ENCODE data around the gene TMSB4X. TPM values are rescaled to one million over a fixed set of nuclear protein-coding genes. Genes with fewer than 3 reads are reported as not detected.
A peak's percentile ranks its signal among the peaks of the same experiment; 100 is the strongest.

The TMSB4X gene
- total and polyA plus RNA-seq, 2 of the 13 experiments (the other 11 are each of a cell fraction or from before 2014, with no cell fraction given), result 10.5 to 29.6 TPM

DNA sequence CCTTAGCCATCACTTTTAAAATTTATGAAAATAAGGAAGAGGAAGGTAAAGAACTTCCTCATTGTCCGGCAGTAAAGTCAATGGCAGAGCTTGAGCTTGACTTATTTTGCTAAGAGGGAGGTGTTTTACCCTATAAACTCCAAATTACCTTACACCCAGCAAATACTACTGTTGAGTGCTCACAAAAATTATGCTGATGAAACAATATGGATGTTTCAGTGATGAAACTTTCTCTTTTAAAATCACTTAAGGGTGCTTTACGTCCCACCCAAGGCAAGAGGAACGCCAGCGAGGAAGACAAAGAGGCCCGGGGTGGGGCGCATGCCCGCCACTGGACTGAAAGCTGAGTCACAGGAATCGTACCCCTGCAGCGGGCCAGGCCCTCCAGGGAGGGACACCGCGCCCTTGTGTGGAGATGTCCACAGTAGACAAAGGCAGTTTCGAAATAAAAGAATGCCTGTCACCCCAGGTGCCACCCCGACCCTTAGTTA, 560 bp upstream of the TMSB4X start:
- no peaks in the 10 kb centered on the region for H3K4me1 ChIP-seq (ENCODE audit: insufficient read depth, low read length)
- no peak for FAIRE-seq
- no peak overlapping the region for H3K4me2 ChIP-seq (ENCODE audit: low read depth, low read length)
- ATAC-seq, result no peak
- no TSS peak for BruUV-seq (replicated peaks)
- no peak for DNase-seq (ENCODE audit: low spot score)
- no peak overlapping the region for H3K27ac ChIP-seq (ENCODE audit: extremely low read length, insufficient read depth, low read length)
- H3K4me3 ChIP-seq (replicated peaks in 1 of 3; ENCODE audit: insufficient read depth in 1 of 3, low read depth in 2 of 3, low read length in 3 of 3), result no peak overlapping the region
- ChIA-PET POLR2A (no interaction called here), CTCF (ENCODE audit: low intra/inter-chr PET ratio, low total read pairs) (no interaction called here)
- no peaks in the 10 kb centered on the region for H3K36me3 ChIP-seq (replicated peaks in 1 of 2; ENCODE audit: control insufficient read depth in 1 of 2, insufficient read depth in 2 of 2, low read length in 2 of 2)
- intact Hi-C loops (cut with micrococcal nuclease; ENCODE audit: unreplicated experiment), result no loop called here
- in situ Hi-C loops (cut with HindIII; ENCODE audit: extremely low pct_ligation_motif_present, low pct_unique_long_range_greater_than_20kb), result no loop called here
- WGBS (ENCODE audit: low lambda C conversion rate), result 82% methylated on average over 10 of the region's 13 CpGs
- H3K9me3 ChIP-seq (ENCODE audit: low read length), result no peaks in the 10 kb centered on the region
- no peaks in the 10 kb centered on the region for H3K79me2 ChIP-seq (ENCODE audit: insufficient read depth, low read length)
- 0 out of 4 replicates have a peak, but pooled peaks of 1 of the 2 experiments have one; percentile 11 for TF ChIP-seq MAFK (conservative IDR thresholded peaks at IDR 0.05 in 1 of 2, IDR thresholded peaks at IDR 0.05 in 1 of 2; ENCODE audit: low read length in 2 of 2)
- TF ChIP-seq, protein P1, sequence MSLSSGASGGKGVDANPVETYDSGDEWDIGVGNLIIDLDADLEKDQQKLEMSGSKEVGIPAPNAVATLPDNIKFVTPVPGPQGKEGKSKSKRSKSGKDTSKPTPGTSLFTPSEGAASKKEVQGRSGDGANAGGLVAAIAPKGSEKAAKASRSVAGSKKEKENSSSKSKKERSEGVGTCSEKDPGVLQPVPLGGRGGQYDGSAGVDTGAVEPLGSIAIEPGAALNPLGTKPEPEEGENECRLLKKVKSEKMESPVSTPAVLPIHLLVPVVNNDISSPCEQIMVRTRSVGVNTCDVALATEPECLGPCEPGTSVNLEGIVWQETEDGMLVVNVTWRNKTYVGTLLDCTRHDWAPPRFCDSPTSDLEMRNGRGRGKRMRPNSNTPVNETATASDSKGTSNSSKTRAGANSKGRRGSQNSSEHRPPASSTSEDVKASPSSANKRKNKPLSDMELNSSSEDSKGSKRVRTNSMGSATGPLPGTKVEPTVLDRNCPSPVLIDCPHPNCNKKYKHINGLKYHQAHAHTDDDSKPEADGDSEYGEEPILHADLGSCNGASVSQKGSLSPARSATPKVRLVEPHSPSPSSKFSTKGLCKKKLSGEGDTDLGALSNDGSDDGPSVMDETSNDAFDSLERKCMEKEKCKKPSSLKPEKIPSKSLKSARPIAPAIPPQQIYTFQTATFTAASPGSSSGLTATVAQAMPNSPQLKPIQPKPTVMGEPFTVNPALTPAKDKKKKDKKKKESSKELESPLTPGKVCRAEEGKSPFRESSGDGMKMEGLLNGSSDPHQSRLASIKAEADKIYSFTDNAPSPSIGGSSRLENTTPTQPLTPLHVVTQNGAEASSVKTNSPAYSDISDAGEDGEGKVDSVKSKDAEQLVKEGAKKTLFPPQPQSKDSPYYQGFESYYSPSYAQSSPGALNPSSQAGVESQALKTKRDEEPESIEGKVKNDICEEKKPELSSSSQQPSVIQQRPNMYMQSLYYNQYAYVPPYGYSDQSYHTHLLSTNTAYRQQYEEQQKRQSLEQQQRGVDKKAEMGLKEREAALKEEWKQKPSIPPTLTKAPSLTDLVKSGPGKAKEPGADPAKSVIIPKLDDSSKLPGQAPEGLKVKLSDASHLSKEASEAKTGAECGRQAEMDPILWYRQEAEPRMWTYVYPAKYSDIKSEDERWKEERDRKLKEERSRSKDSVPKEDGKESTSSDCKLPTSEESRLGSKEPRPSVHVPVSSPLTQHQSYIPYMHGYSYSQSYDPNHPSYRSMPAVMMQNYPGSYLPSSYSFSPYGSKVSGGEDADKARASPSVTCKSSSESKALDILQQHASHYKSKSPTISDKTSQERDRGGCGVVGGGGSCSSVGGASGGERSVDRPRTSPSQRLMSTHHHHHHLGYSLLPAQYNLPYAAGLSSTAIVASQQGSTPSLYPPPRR (CRISPR knock-in tag; IDR thresholded peaks at IDR 0.05; ENCODE audit: borderline replicate concordance), result no peak
- H2AFZ ChIP-seq (ENCODE audit: low read length), result no peak overlapping the region
- no peak overlapping the region for H3K9ac ChIP-seq (ENCODE audit: insufficient read depth, low read depth, low read length)
- H3K27me3 ChIP-seq (ENCODE audit: control insufficient read depth in 1 of 2, insufficient read depth in 2 of 2, low read length in 2 of 2), result peaks cover 0 to 11% of the 10 kb centered on the region in 2 experiments; a peak in 4 of 5 replicates
- H4K20me1 ChIP-seq (ENCODE audit: insufficient read depth, low read length), result no peaks in the 10 kb centered on the region

GRCh38 chrX:12975670-12975965, 708 bp downstream of the TMSB4X start:
- Histone ChIP-seq H3K4me2 (ENCODE audit: low read depth, low read length) (peak overlapping the region; percentile 51), H3K27me3 (ENCODE audit: control insufficient read depth in 1 of 2, insufficient read depth in 2 of 2, low read length in 2 of 2) (peaks cover 0 to 11% of the 10 kb centered on the region in 2 experiments; a peak in 4 of 5 replicates), H3K9ac (ENCODE audit: insufficient read depth, low read depth, low read length) (no peak overlapping the region), H3K4me1 (ENCODE audit: insufficient read depth, low read length) (no peaks in the 10 kb centered on the region), H2AFZ (ENCODE audit: low read length) (no peak overlapping the region), H3K9me3 (ENCODE audit: low read length) (no peaks in the 10 kb centered on the region), H3K4me3 (replicated peaks in 1 of 3; ENCODE audit: insufficient read depth in 1 of 3, low read depth in 2 of 3, low read length in 3 of 3) (peak overlapping the region; percentile 26 to 54 (median 49); a peak in 4 of 6 replicates), H3K36me3 (replicated peaks in 1 of 2; ENCODE audit: control insufficient read depth in 1 of 2, insufficient read depth in 2 of 2, low read length in 2 of 2) (no peaks in the 10 kb centered on the region), H4K20me1 (ENCODE audit: insufficient read depth, low read length) (no peaks in the 10 kb centered on the region), H3K79me2 (ENCODE audit: insufficient read depth, low read length) (no peaks in the 10 kb centered on the region), H3K27ac (ENCODE audit: extremely low read length, insufficient read depth, low read length) (no peak overlapping the region)
- intact Hi-C loops (cut with micrococcal nuclease; ENCODE audit: unreplicated experiment), result no loop called here
- 0% methylated on average over 1 of the region's 26 CpGs for WGBS (ENCODE audit: low lambda C conversion rate)
- DNase-seq (ENCODE audit: low spot score) (no peak), FAIRE-seq (no peak), ATAC-seq (no peak)
- ChIA-PET CTCF (ENCODE audit: low intra/inter-chr PET ratio, low total read pairs) (no interaction called here), POLR2A (no interaction called here)
- no TSS peak for BruUV-seq (replicated peaks)
- in situ Hi-C loops (cut with HindIII; ENCODE audit: extremely low pct_ligation_motif_present, low pct_unique_long_range_greater_than_20kb), result no loop called here
- no peak for TF ChIP-seq KDM3A (CRISPR knock-in tag; IDR thresholded peaks at IDR 0.05; ENCODE audit: low read depth)
- TF ChIP-seq, protein P2, sequence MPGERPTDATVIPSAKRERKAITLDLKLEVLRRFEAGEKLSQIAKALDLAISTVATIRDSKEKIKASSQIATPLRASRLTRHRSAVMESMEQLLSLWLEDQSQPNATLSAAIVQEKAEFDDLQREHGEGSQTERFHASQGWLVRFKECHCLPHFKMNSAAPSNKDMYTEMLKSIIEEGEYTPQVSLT (CRISPR knock-in tag; IDR thresholded peaks at IDR 0.05; ENCODE audit: borderline replicate concordance, low read depth), result no peak
- no peak for TF ChIP-seq STAG1 (CRISPR knock-in tag; IDR thresholded peaks at IDR 0.05)
- TF ChIP-seq ZFP1 (CRISPR knock-in tag; IDR thresholded peaks at IDR 0.05), result no peak
- no peak for TF ChIP-seq DMAP1 (CRISPR knock-in tag; IDR thresholded peaks at IDR 0.05)
- no peak for TF ChIP-seq ZNF644 (CRISPR knock-in tag; IDR thresholded peaks at IDR 0.05; ENCODE audit: low read depth)
